ENCODE data around the gene CFAP92. TPM values are rescaled to one million over a fixed set of nuclear protein-coding genes. Genes with fewer than 3 reads are reported as not detected.

CFAP92 gene
- total and polyA plus RNA-seq, 10 donors, result 0.29 to 3.1 (median 1.3) TPM

DNA sequence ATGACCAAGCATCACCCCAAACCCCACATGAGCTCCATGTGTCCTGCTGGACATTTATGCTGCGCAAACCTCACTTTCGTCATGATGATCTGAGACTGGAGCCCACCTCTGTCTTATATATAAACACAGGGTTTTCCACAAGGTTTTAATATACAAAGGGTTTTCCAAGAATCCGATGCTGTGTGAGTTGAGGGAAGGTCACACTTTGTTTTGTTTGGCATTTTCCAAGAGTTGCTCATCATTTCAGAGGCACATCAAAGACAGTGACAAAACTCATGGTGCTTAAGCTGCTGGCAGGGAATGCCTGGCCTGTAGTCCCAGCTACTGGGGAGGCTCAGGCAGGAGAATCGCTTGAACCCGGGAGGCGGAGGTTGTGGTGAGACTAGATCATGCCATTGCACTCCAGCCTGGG lies 27.3 kb upstream of the CFAP92 start:
- Histone ChIP-seq H3K4me3 (no peak overlapping the region), H3K27ac (peak overlapping the region in 4 of 8 donors; percentile 3 to 76 (median 72)), H3K27me3 (replicated peaks in 1 of 7) (no peaks in the 10 kb centered on the region), H3K36me3 (no peaks in the 10 kb centered on the region), H3K9me3 (no peaks in the 10 kb centered on the region), H3K4me1 (peaks cover 18 to 87% (median 58%) of the 10 kb centered on the region in 6 donors)
- WGBS, 5 donors, result 82 to 93% (median 88%) methylated on average over 6 of the region's 6 CpGs
- intact Hi-C loops (cut with DNase I; ENCODE audit: low total_unique reads), result no loop called here
- no peak for TF ChIP-seq POLR2AphosphoS5 (IDR thresholded peaks at IDR 0.05)
- TF ChIP-seq POLR2A (IDR thresholded peaks at IDR 0.05), result no peak
- no peak for TF ChIP-seq CTCF (IDR thresholded peaks at IDR 0.05 in 8 of 11, conservative IDR thresholded peaks at IDR 0.05 in 3 of 11)
- peak; percentile 14 for DNase-seq

- TF ChIP-seq CTCF (IDR thresholded peaks at IDR 0.05 in 8 of 11, conservative IDR thresholded peaks at IDR 0.05 in 3 of 11) (no peak), POLR2A (IDR thresholded peaks at IDR 0.05) (no peak), POLR2AphosphoS5 (IDR thresholded peaks at IDR 0.05) (no peak)
- 61 to 86% (median 80%) methylated on average over 5 of the region's 5 CpGs for WGBS, 5 donors
- no peak for DNase-seq
- intact Hi-C loops (cut with DNase I; ENCODE audit: low total_unique reads), result no loop called here
- H3K27ac ChIP-seq, result peak overlapping the region in 4 of 8 donors; percentile 3 to 76 (median 42)
- no peaks in the 10 kb centered on the region for H3K36me3 ChIP-seq
- H3K27me3 ChIP-seq (replicated peaks in 1 of 7), result no peaks in the 10 kb centered on the region
- H3K9me3 ChIP-seq, result no peaks in the 10 kb centered on the region
- peaks cover 19 to 87% (median 58%) of the 10 kb centered on the region in 6 donors for H3K4me1 ChIP-seq
- no peak overlapping the region for H3K4me3 ChIP-seq
Measured at GRCh38 chr3:129020691-129021090, 26.8 kb upstream of the CFAP92 start.

GRCh38 chr3:129019266-129019665 lies 25.4 kb upstream of the CFAP92 start:
- no peak overlapping the region for H3K4me3 ChIP-seq
- no peaks in the 10 kb centered on the region for H3K27me3 ChIP-seq (replicated peaks in 1 of 7)
- H3K4me1 ChIP-seq, result peaks cover 19 to 86% (median 63%) of the 10 kb centered on the region in 6 donors
- WGBS, 5 donors, result 89 to 100% (median 94%) methylated on average over 3 of the region's 3 CpGs
- DNase-seq, result no peak
- no peaks in the 10 kb centered on the region for H3K9me3 ChIP-seq
- TF ChIP-seq POLR2AphosphoS5 (IDR thresholded peaks at IDR 0.05), result no peak
- no peak for TF ChIP-seq CTCF (IDR thresholded peaks at IDR 0.05 in 8 of 11, conservative IDR thresholded peaks at IDR 0.05 in 3 of 11)
- TF ChIP-seq POLR2A (IDR thresholded peaks at IDR 0.05), result no peak
- peak overlapping the region in 5 of 8 donors; percentile 82 to 91 (median 86) for H3K27ac ChIP-seq
- no peaks in the 10 kb centered on the region for H3K36me3 ChIP-seq
- intact Hi-C loops (cut with DNase I; ENCODE audit: low total_unique reads), result no loop called here

- H3K27me3 ChIP-seq (replicated peaks in 1 of 7), result no peaks in the 10 kb centered on the region
- 74 to 93% (median 84%) methylated on average over 9 of the region's 9 CpGs for WGBS, 5 donors
- peak overlapping the region in 6 of 8 donors; percentile 82 to 91 (median 86) for H3K27ac ChIP-seq
- no peaks in the 10 kb centered on the region for H3K36me3 ChIP-seq
- no peak overlapping the region for H3K4me3 ChIP-seq
- intact Hi-C loops (cut with DNase I; ENCODE audit: low total_unique reads), result no loop called here
- no peak for TF ChIP-seq CTCF (IDR thresholded peaks at IDR 0.05 in 8 of 11, conservative IDR thresholded peaks at IDR 0.05 in 3 of 11)
- no peak for TF ChIP-seq POLR2A (IDR thresholded peaks at IDR 0.05)
- TF ChIP-seq POLR2AphosphoS5 (IDR thresholded peaks at IDR 0.05), result peak in 1 of 3 donors; percentile 60
- DNase-seq, result peak; percentile 67
- peaks cover 19 to 82% (median 62%) of the 10 kb centered on the region in 6 donors for H3K4me1 ChIP-seq
- H3K9me3 ChIP-seq, result no peaks in the 10 kb centered on the region
Measured at GRCh38 chr3:129018751-129019150, 24.9 kb upstream of the CFAP92 start.

All from spleen (tissue), 11 donors.